Colonic mucosa (tissue), 4 donors: ENCODE data around the gene ASAP3. TPM values are rescaled to one million over a fixed set of nuclear protein-coding genes. Genes with fewer than 3 reads are reported as not detected.

Source experiments
- DNase-seq: peaks from one replicate; pipeline ENCODE4 v3.0.0-alpha.2; 2020
- H3K27ac ChIP-seq: fragments of 200-600 bp; one replicate; pipeline ENCODE4 v1.8.0; 2021
- H3K27me3 ChIP-seq: fragments of 200-600 bp; one replicate; pipeline ENCODE4 v1.8.0; 2021
- H3K36me3 ChIP-seq: fragments of 200-600 bp; one replicate; pipeline ENCODE4 v1.8.0; 2021
- H3K4me1 ChIP-seq: fragments of 200-600 bp; one replicate; pipeline ENCODE4 v1.8.0; 2021; ENCODE audit warnings: mild to moderate bottlenecking
- H3K4me3 ChIP-seq: fragments of 200-600 bp; one replicate; pipeline ENCODE4 v1.8.0; 2021
- H3K9ac ChIP-seq, 2 donors: one replicate each; pipeline ENCODE4 v1.7.0; 2013; ENCODE audit warnings: control low read depth in 2 of 2, low read depth in 2 of 2, low read length in 2 of 2
- H3K9me3 ChIP-seq: fragments of 200-600 bp; one replicate; pipeline ENCODE4 v1.8.0; 2021
- intact Hi-C: fragments of 100-400 bp; cut with DNase I; formaldehyde crosslinking; loops from one replicate; pipeline ENCODE4 v1.14.1; 2022
- total RNA-seq, 2 donors: library from RNA; stranded (reverse); fragmentation: NEBNext Ultra II Directional in 1 of 2; extraction: Animal tissue kit (Norgen Biotek cat#: 25700) in 1 of 2; gene quantifications; one replicate each; pipeline ENCODE4 v1.2.1, GENCODE V29; 2021
- TF ChIP-seq, protein P1 (sequence below): fragments of 200-600 bp; IDR thresholded peaks from one replicate; pipeline ENCODE4 v1.8.0; 2022; ENCODE audit warnings: antibody characterized with exemption, mild to moderate bottlenecking
- donor health status: healthy.
- donor health status: DM: no; HTN: no; CAD: no.
- donor health status: DM: no; HTN: no; CAD: no.

Gene ASAP3
- total RNA-seq, 2 donors from 2014 or later: 22.9 to 27.3 TPM

DNA sequence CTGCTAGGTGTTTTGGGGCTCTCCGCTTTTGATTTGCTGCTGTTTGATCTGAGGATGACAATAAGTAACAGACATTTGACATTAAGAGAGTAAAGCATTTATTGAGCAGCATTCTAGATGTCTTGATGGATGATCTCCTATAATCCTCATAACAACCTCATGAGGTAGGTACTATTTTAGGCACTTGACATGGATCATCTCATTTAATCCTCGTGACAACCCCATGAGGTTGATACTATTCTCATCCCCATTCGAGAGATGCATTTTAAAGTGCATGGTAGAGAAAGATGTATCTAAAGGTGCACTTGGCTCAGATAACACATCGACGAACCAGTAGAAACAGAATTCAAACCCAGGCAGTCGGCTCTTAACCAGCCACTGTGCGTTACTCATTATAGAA is 86.1 kb downstream of the ASAP3 start:
- TF ChIP-seq, protein P1, sequence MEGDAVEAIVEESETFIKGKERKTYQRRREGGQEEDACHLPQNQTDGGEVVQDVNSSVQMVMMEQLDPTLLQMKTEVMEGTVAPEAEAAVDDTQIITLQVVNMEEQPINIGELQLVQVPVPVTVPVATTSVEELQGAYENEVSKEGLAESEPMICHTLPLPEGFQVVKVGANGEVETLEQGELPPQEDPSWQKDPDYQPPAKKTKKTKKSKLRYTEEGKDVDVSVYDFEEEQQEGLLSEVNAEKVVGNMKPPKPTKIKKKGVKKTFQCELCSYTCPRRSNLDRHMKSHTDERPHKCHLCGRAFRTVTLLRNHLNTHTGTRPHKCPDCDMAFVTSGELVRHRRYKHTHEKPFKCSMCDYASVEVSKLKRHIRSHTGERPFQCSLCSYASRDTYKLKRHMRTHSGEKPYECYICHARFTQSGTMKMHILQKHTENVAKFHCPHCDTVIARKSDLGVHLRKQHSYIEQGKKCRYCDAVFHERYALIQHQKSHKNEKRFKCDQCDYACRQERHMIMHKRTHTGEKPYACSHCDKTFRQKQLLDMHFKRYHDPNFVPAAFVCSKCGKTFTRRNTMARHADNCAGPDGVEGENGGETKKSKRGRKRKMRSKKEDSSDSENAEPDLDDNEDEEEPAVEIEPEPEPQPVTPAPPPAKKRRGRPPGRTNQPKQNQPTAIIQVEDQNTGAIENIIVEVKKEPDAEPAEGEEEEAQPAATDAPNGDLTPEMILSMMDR: no peak
- H3K4me1 ChIP-seq: no peaks in the 10 kb centered on the region
- intact Hi-C loops: no loop called here
- no peak overlapping the region for H3K4me3 ChIP-seq
- H3K27me3 ChIP-seq: no peaks in the 10 kb centered on the region
- no peak for DNase-seq
- no peaks in the 10 kb centered on the region for H3K9me3 ChIP-seq
- no peak overlapping the region for H3K9ac ChIP-seq
- no peak overlapping the region for H3K27ac ChIP-seq
- no peaks in the 10 kb centered on the region for H3K36me3 ChIP-seq

GRCh38 chr1:23396380-23396779 is 87.6 kb downstream of the ASAP3 start:
- Histone ChIP-seq H3K4me3 (no peak overlapping the region), H3K4me1 (no peaks in the 10 kb centered on the region), H3K9me3 (no peaks in the 10 kb centered on the region), H3K9ac (no peak overlapping the region), H3K36me3 (no peaks in the 10 kb centered on the region), H3K27me3 (no peaks in the 10 kb centered on the region), H3K27ac (no peak overlapping the region)
- TF ChIP-seq, protein P1: no peak
- intact Hi-C loops: no loop called here
- no peak for DNase-seq

DNA sequence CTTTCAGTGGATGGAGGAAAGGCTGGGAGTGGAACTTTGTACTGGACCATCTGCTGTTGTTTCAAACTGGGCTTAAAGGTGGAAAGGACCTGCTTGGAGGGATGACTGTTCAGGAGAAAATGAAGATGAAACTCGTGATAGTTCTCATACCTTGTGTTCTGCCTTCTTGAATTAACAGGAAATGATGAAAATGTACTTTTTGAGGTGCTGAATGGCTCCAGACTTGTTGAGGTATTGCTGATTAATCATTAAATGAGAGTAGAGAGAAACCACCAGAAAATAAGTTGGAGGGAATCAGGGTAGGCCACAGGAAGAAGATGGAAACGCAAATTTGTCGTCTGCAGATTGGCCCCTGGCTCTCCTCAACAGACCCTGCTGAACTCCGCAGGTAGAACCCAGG is 88.1 kb downstream of the ASAP3 start:
- no peaks in the 10 kb centered on the region for H3K27me3 ChIP-seq
- no peaks in the 10 kb centered on the region for H3K36me3 ChIP-seq
- H3K9ac ChIP-seq: no peak overlapping the region
- no peak for DNase-seq
- H3K27ac ChIP-seq: no peak overlapping the region
- no peaks in the 10 kb centered on the region for H3K9me3 ChIP-seq
- TF ChIP-seq, protein P1: no peak
- H3K4me1 ChIP-seq: no peaks in the 10 kb centered on the region
- intact Hi-C loops: no loop called here
- no peak overlapping the region for H3K4me3 ChIP-seq

DNA sequence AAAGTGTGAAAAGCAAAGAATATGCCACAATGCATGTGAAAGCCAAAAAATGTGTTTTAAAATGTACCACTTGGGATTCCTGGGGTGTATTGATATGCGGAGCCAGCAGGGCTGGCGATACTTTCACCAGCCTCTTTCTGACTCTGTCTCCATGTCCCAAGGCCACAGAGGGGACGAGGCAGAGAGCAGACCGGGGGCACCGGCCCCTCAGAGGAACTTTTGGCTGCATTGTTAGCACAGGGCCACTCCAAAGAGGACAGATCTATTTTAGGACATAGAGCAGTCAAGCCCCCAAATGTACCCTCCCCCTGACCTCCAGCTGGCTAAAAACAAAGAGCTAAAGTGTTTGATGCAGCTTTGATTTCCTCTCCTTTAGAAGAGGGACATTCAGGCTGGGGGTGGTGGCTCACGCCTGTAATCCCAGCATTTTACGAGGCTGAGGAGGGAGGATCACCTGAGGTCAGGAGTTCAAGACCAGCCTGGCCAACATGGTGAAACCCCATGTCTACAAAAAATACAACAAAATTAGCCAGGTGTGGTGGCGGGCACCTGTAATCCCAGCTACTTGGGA is 88.7 kb downstream of the ASAP3 start:
- intact Hi-C loops: no loop called here
- Histone ChIP-seq H3K9me3 (no peaks in the 10 kb centered on the region), H3K27me3 (no peaks in the 10 kb centered on the region), H3K4me1 (no peaks in the 10 kb centered on the region), H3K36me3 (no peaks in the 10 kb centered on the region), H3K4me3 (no peak overlapping the region), H3K9ac (no peak overlapping the region), H3K27ac (peak overlapping the region; percentile 71)
- TF ChIP-seq, protein P1: no peak
- no peak for DNase-seq

GRCh38 chr1:23394684-23395083 is 89.3 kb downstream of the ASAP3 start:
- H3K27ac ChIP-seq: peak overlapping the region; percentile 71
- DNase-seq: peak; percentile 57
- TF ChIP-seq, protein P1: no peak
- no peak overlapping the region for H3K4me3 ChIP-seq
- no peaks in the 10 kb centered on the region for H3K27me3 ChIP-seq
- no peaks in the 10 kb centered on the region for H3K36me3 ChIP-seq
- H3K9ac ChIP-seq: no peak overlapping the region
- H3K4me1 ChIP-seq: no peaks in the 10 kb centered on the region
- intact Hi-C loops: no loop called here
- H3K9me3 ChIP-seq: no peaks in the 10 kb centered on the region
